K562 (cell line): Measurements from ENCODE around the gene CLEC3B. TPM values are rescaled to one million over a fixed set of nuclear protein-coding genes. Genes with fewer than 3 reads are reported as not detected.

Experiments used
- ARID1B ChIP-seq: fragments of 450-650 bp; IDR thresholded peaks from 2 replicates; pipeline ENCODE4 v1.6.1; 2016; ENCODE audit warnings: antibody characterized with exemption, mild to moderate bottlenecking, inconsistent platforms
- CGGBP1 ChIP-seq: fragments of 250-450 bp; sonication (Bioruptor Pico); IDR thresholded peaks from 2 replicates; pipeline ENCODE4 v1.9.0; 2021; ENCODE audit warnings: mild to moderate bottlenecking
- CHD7 ChIP-seq: fragments of 200-600 bp; sonication (generic); IDR thresholded peaks from one replicate; pipeline ENCODE4 v1.6.1; 2012; ENCODE audit warnings: mild to moderate bottlenecking, low read depth, low read length, inconsistent platforms
- CTBP1 ChIP-seq: fragments of 450-650 bp; IDR thresholded peaks from 2 replicates; pipeline ENCODE4 v1.6.1; 2016; ENCODE audit warnings: borderline replicate concordance
- HMBOX1 ChIP-seq: sonication (generic); IDR thresholded peaks from 2 replicates; pipeline ENCODE4 v1.6.1; 2016
- HNRNPK ChIP-seq: fragments of 200-400 bp; formaldehyde crosslinking; IDR thresholded peaks from one replicate; pipeline ENCODE4 v1.6.1; 2018; ENCODE audit warnings: mild to moderate bottlenecking, low read depth, low read length; ENCODE audit not compliant: poor library complexity, severe bottlenecking
- SAFB2 ChIP-seq: fragments of 200-400 bp; formaldehyde crosslinking; IDR thresholded peaks from 2 replicates; pipeline ENCODE4 v1.6.1; 2018; ENCODE audit warnings: borderline replicate concordance, low read length, low read depth, moderate library complexity; ENCODE audit not compliant: severe bottlenecking
- SMAD4 ChIP-seq: fragments of 250-450 bp; sonication (Bioruptor Pico); conservative IDR thresholded peaks from 2 replicates; pipeline ENCODE4 v1.8.0; 2021; ENCODE audit warnings: inconsistent platforms, mild to moderate bottlenecking, moderate library complexity
- TBP ChIP-seq: optimal IDR thresholded peaks from 2 replicates; pipeline ENCODE3; 2011; ENCODE audit warnings: low read depth, low read length, improper control_type of control experiment
- ZNF263 ChIP-seq: sonication (generic); formaldehyde crosslinking; IDR thresholded peaks from 2 replicates; pipeline ENCODE4 v1.8.0; 2022; ENCODE audit warnings: mild to moderate bottlenecking, missing genetic modification reagents, borderline replicate concordance
- ZNF311 ChIP-seq: fragments of 250-450 bp; sonication (Bioruptor Pico); IDR thresholded peaks from 2 replicates; pipeline ENCODE4 v1.4.0; 2020; ENCODE audit warnings: mild to moderate bottlenecking, moderate library complexity
- ZNF644 ChIP-seq: fragments of 200-800 bp; sonication (Bioruptor generic); IDR thresholded peaks from 2 replicates; pipeline ENCODE4 v1.6.1; 2016; ENCODE audit warnings: low read depth, missing genetic modification characterization, missing compliant biosample characterization
- polyA plus RNA-seq, 8 experiments: library from polyadenylated mRNA; depleted of rRNA in 4 of 8; stranded (reverse) in 5 of 8; unstranded in 3 of 8; fragments of >200 nt; fragmentation: Nextera tagmentation in 2 of 8; fragmentation: Illumina TruSeq in 1 of 8; extraction: Ambion mirVana in 2 of 8; extraction: Trizol in 1 of 8; gene quantifications; 2 replicates each; pipeline versions ENCODE4 v1.2.1 to v1.2.3, GENCODE V29; 2011 to 2014; ENCODE audit warnings: inconsistent platforms in 1 of 8, missing spikeins in 1 of 8
- total RNA-seq, 7 experiments: library from RNA; depleted of rRNA in 6 of 7; stranded (reverse); fragments of >200 nt in 6 of 7; fragmentation: Illumina TruSeq in 2 of 7; extraction: Trizol in 2 of 7; gene quantifications; 2 replicates each; pipeline versions ENCODE4 v1.2.1 to v1.2.3, GENCODE V29; 2011 to 2021; ENCODE audit warnings: low replicate concordance in 1 of 7
- TF ChIP-seq, protein P1 (sequence below), 2 experiments: fragments of 450-650 bp; conservative IDR thresholded peaks; 2 replicates each; pipeline ENCODE4 v1.6.1; 2017; ENCODE audit warnings: mild to moderate bottlenecking in 2 of 2, moderate library complexity in 2 of 2
- TF ChIP-seq, protein P2 (sequence below): sonication (generic); formaldehyde crosslinking; IDR thresholded peaks from 2 replicates; pipeline ENCODE4 v1.9.0; 2022; ENCODE audit warnings: mild to moderate bottlenecking, missing genetic modification reagents

Gene CLEC3B
- total and polyA plus RNA-seq, 9 of the 15 experiments (the other 6 are each of a cell fraction or from before 2014, with no cell fraction given), result not detected

GRCh38 chr3:45041666-45042065 is 15.6 kb downstream of the CLEC3B start (continued):
- TF ChIP-seq ZNF263 (CRISPR knock-in tag) (no peak), ZNF311 (CRISPR knock-in tag) (no peak), CGGBP1 (CRISPR knock-in tag) (no peak), SAFB2 (no peak), SMAD4 (0 out of 2 replicates have a peak, but pooled peaks have one; percentile 18), CHD7 (no peak), ZNF644 (tag) (peak; percentile 43; the same call in 1 of the 2 replicates), HMBOX1 (peak; percentile 84), ARID1B (no peak), CTBP1 (no peak), HNRNPK (no peak), TBP (peak; percentile 28)
- TF ChIP-seq, protein P1, sequence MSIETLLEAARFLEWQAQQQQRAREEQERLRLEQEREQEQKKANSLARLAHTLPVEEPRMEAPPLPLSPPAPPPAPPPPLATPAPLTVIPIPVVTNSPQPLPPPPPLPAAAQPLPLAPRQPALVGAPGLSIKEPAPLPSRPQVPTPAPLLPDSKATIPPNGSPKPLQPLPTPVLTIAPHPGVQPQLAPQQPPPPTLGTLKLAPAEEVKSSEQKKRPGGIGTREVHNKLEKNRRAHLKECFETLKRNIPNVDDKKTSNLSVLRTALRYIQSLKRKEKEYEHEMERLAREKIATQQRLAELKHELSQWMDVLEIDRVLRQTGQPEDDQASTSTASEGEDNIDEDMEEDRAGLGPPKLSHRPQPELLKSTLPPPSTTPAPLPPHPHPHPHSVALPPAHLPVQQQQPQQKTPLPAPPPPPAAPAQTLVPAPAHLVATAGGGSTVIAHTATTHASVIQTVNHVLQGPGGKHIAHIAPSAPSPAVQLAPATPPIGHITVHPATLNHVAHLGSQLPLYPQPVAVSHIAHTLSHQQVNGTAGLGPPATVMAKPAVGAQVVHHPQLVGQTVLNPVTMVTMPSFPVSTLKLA (conservative IDR thresholded peaks at IDR 0.05), result no peak
- TF ChIP-seq, protein P2, sequence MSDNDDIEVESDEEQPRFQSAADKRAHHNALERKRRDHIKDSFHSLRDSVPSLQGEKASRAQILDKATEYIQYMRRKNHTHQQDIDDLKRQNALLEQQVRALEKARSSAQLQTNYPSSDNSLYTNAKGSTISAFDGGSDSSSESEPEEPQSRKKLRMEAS, result no peak
